Panc1 (cell line): ENCODE measurements around the gene SUSD4.

Experiments used
- CTCF ChIP-seq: fragments of 450-650 bp; IDR thresholded peaks from 2 replicates; pipeline ENCODE4 v1.5.1; 2017; ENCODE audit warnings: mild to moderate bottlenecking
- POLR2AphosphoS5 ChIP-seq: IDR thresholded peaks from 2 replicates; pipeline ENCODE4 v1.6.1; 2012; ENCODE audit warnings: mild to moderate bottlenecking, low read depth, low read length, moderate library complexity
- SIN3A ChIP-seq: IDR thresholded peaks from 2 replicates; pipeline ENCODE4 v1.6.1; 2012; ENCODE audit warnings: low read depth, mild to moderate bottlenecking, low read length, moderate library complexity, borderline replicate concordance; ENCODE audit not compliant: insufficient read depth

- TF ChIP-seq CTCF (no peak), POLR2AphosphoS5 (no peak), SIN3A (no peak)
These were observed 138.9 kb downstream of the SUSD4 start for GRCh38 chr1:223225061-223225460.
